Activated CD8-positive, alpha-beta T cell treated with anti-CD3 and anti-CD28 coated beads, Interleukin-2, amount 10 ng/mL, durations not matched to agents 7 days and 5 days (primary cell): ENCODE data around the gene FAM162A. TPM values are rescaled to one million over a fixed set of nuclear protein-coding genes. Genes with fewer than 3 reads are reported as not detected.

Experiments
- ATAC-seq: fragments of 150-1000 bp; cut with Tn5 transposase; one replicate; pipeline ENCODE4 v1.10.0; 2021; ENCODE audit warnings: moderate library complexity
- CTCF ChIA-PET: fragments of 350-600 bp; sonication (Branson Sonifier 250); formaldehyde crosslinking; loops from one replicate; lab custom pipeline; 2021; ENCODE audit warnings: antibody characterized with exemption; lab: Charles Lee
- POLR2A ChIA-PET: fragments of 350-600 bp; sonication (Branson Sonifier 250); formaldehyde crosslinking; loops from one replicate; lab custom pipeline; 2021; ENCODE audit warnings: antibody characterized with exemption; lab: Charles Lee
- DNase-seq: peaks from one replicate; pipeline ENCODE4 v3.0.0-alpha.2; 2020
- H3K27ac Mint-ChIP-seq: one replicate; pipeline ENCODE4 v1.8.0; 2021; ENCODE audit warnings: mild to moderate bottlenecking, mixed read lengths
- H3K27me3 Mint-ChIP-seq: one replicate; pipeline ENCODE4 v1.8.0; 2021; ENCODE audit warnings: low read depth, mixed read lengths
- H3K36me3 Mint-ChIP-seq: one replicate; pipeline ENCODE4 v1.8.0; 2021; ENCODE audit warnings: low read depth, mixed read lengths
- H3K4me1 Mint-ChIP-seq: one replicate; pipeline ENCODE4 v1.8.0; 2021; ENCODE audit warnings: low read depth, mixed read lengths
- H3K4me3 Mint-ChIP-seq: one replicate; pipeline ENCODE4 v1.8.0; 2021; ENCODE audit warnings: mild to moderate bottlenecking, mixed read lengths
- H3K9me3 Mint-ChIP-seq: one replicate; pipeline ENCODE4 v1.8.0; 2022; ENCODE audit warnings: mixed read lengths; ENCODE audit not compliant: insufficient read depth
- total RNA-seq, 2 experiments: library from RNA; stranded (reverse); gene quantifications; one replicate each; pipeline ENCODE4 v1.2.3, GENCODE V29; 2021

Gene FAM162A
- total RNA-seq, 2 experiments from 2014 or later: 78.0 to 78.4 TPM

GRCh38 chr3:122403489-122403888, 19.5 kb downstream of the FAM162A start:
- no peak for ATAC-seq
- Mint-ChIP-seq H3K36me3 (peaks cover 34% of the 10 kb centered on the region), H3K27me3 (no peaks in the 10 kb centered on the region), H3K4me3 (no peak overlapping the region), H3K9me3 (no peaks in the 10 kb centered on the region), H3K4me1 (no peaks in the 10 kb centered on the region), H3K27ac (no peak overlapping the region)
- DNase-seq: no peak
- ChIA-PET CTCF (interaction anchor here (2.8 kb wide), 1 partner anchor 10 kb away, joined by 10 read pairs; no protein-coding TSS in a partner anchor), POLR2A (no interaction called here)

DNA sequence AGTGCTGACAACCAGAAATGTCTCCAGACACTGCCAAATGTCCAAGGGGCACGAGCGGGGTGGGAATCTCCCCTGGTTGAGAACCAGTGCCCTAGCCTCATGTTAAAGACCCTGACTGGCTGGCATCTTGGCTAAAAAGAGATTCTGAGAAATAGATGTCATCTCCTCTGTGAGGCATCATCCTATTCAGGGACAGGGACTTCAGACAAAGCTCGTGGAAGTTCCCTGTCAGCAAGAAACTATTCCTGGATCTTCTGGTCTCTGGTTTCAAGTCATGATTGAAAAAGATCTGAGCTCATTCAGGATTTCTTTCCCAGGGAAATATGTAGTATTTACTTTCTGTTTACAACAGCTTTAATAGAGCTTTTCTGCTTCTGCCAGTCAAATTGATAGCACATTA, 21.0 kb downstream of the FAM162A start:
- ChIA-PET POLR2A (interaction anchor here (1.3 kb wide), 1 partner anchor 11 kb away, joined by 4 read pairs; the partner anchor contains the start of gene WDR5B), CTCF (interaction anchor here (0.8 to 1.0 kb wide), 2 partner anchors 12 to 21 kb away, joined by 3 to 5 read pairs; partner anchors contain the start of gene FAM162A)
- no peak overlapping the region for H3K27ac Mint-ChIP-seq
- no peak overlapping the region for H3K4me3 Mint-ChIP-seq
- DNase-seq (no peak), ATAC-seq (no peak)
- no peaks in the 10 kb centered on the region for H3K27me3 Mint-ChIP-seq
- peaks cover 37% of the 10 kb centered on the region for H3K36me3 Mint-ChIP-seq
- no peaks in the 10 kb centered on the region for H3K9me3 Mint-ChIP-seq
- H3K4me1 Mint-ChIP-seq: no peaks in the 10 kb centered on the region

GRCh38 chr3:122406198-122406597, 22.2 kb downstream of the FAM162A start:
- Mint-ChIP-seq H3K36me3 (peaks cover 40% of the 10 kb centered on the region), H3K4me1 (no peaks in the 10 kb centered on the region), H3K27ac (no peak overlapping the region), H3K4me3 (no peak overlapping the region), H3K9me3 (no peaks in the 10 kb centered on the region), H3K27me3 (no peaks in the 10 kb centered on the region)
- no peak for DNase-seq
- ChIA-PET POLR2A (no interaction called here), CTCF (interaction anchor here (1.2 to 1.3 kb wide), 2 partner anchors 13 to 22 kb away, joined by 3 to 6 read pairs; partner anchors contain the start of gene FAM162A)
- no peak for ATAC-seq

GRCh38 chr3:122407946-122408345, 24.0 kb downstream of the FAM162A start:
- H3K27ac Mint-ChIP-seq: no peak overlapping the region
- peaks cover 45% of the 10 kb centered on the region for H3K36me3 Mint-ChIP-seq
- ATAC-seq (no peak), DNase-seq (no peak)
- ChIA-PET POLR2A (interaction anchor here (1.0 kb wide), 1 partner anchor 8 kb away, joined by 4 read pairs; no protein-coding TSS in a partner anchor), CTCF (interaction anchor here (0.8 to 4.8 kb wide), 7 partner anchors 8 to 126 kb away, joined by 3 to 23 read pairs (median 4); partner anchors contain the start of genes FAM162A and WDR5B)
- H3K4me3 Mint-ChIP-seq: no peak overlapping the region
- no peaks in the 10 kb centered on the region for H3K9me3 Mint-ChIP-seq
- peaks cover 11% of the 10 kb centered on the region for H3K4me1 Mint-ChIP-seq
- H3K27me3 Mint-ChIP-seq: no peaks in the 10 kb centered on the region

DNA sequence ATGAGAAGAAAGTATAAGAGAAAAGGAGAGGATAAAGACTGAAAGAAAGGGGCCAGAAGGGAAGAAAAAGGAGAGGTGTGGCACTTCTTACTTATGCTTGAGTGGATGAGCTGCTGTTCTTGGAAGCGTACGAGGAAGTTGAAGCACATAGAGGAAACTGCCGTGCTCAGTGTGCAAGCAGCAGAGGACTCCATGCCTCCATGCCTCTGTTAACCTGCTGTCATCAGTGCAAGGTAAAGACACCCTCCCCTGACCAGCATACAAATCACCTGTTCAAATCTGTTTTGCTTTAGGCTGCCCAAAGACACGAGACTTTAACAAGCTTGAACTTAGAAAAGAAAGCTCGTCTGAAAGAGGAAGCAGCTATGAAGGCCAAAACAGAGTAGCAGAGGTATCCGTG, 25.5 kb downstream of the FAM162A start:
- peaks cover 24% of the 10 kb centered on the region for H3K4me1 Mint-ChIP-seq
- peak overlapping the region; percentile 17 for H3K27ac Mint-ChIP-seq
- CTCF ChIA-PET: interaction anchor here (0.8 to 4.8 kb wide), 3 partner anchors 16 to 24 kb away, joined by 3 to 23 read pairs (median 23); partner anchors contain the start of gene FAM162A
- H3K4me3 Mint-ChIP-seq: no peak overlapping the region
- peaks cover 46% of the 10 kb centered on the region for H3K36me3 Mint-ChIP-seq
- H3K9me3 Mint-ChIP-seq: no peaks in the 10 kb centered on the region
- ATAC-seq (no peak), DNase-seq (no peak)
- POLR2A ChIA-PET: interaction anchor here (0.5 kb wide), 1 partner anchor 60 kb away, joined by 3 read pairs; no protein-coding TSS in a partner anchor
- no peaks in the 10 kb centered on the region for H3K27me3 Mint-ChIP-seq

GRCh38 chr3:122410111-122410510, 26.1 kb downstream of the FAM162A start:
- H3K4me1 Mint-ChIP-seq: peaks cover 30% of the 10 kb centered on the region
- H3K27ac Mint-ChIP-seq: no peak overlapping the region
- H3K4me3 Mint-ChIP-seq: no peak overlapping the region
- POLR2A ChIA-PET: no interaction called here
- H3K27me3 Mint-ChIP-seq: no peaks in the 10 kb centered on the region
- H3K9me3 Mint-ChIP-seq: no peaks in the 10 kb centered on the region
- peaks cover 51% of the 10 kb centered on the region for H3K36me3 Mint-ChIP-seq
- no peak for DNase-seq
- CTCF ChIA-PET: interaction anchor here (0.8 to 4.8 kb wide), 3 partner anchors 17 to 25 kb away, joined by 3 to 23 read pairs (median 23); partner anchors contain the start of gene FAM162A
- no peak for ATAC-seq

DNA sequence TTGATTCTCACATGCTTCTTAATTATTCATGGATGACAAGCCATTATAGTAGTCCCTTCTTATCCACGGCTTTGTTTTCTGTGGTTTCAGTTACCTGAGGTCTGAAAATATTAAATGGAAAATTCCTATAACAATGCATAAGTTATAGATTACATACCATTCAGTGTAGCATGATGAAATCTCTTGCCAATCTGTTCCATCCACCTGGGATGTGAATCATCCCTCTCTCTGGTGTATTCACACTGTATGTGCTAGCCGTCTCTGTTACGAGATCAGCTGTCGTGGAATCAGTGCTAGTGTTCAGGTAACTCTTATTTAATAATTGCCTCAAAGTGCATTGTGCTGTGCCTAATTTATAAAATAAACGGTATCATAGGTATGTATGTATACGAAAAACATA, 26.7 kb downstream of the FAM162A start:
- ATAC-seq: no peak
- CTCF ChIA-PET: interaction anchor here (3.3 to 4.8 kb wide), 2 partner anchors 17 to 25 kb away, joined by 23 read pairs; partner anchors contain the start of gene FAM162A
- Mint-ChIP-seq H3K27ac (no peak overlapping the region), H3K4me3 (no peak overlapping the region), H3K4me1 (peaks cover 33% of the 10 kb centered on the region), H3K27me3 (no peaks in the 10 kb centered on the region), H3K9me3 (no peaks in the 10 kb centered on the region), H3K36me3 (peaks cover 52% of the 10 kb centered on the region)
- POLR2A ChIA-PET: no interaction called here
- no peak for DNase-seq

GRCh38 chr3:122414391-122414790, 30.4 kb downstream of the FAM162A start:
- ATAC-seq (no peak), DNase-seq (no peak)
- no peaks in the 10 kb centered on the region for H3K27me3 Mint-ChIP-seq
- peak overlapping the region; percentile 99 for H3K27ac Mint-ChIP-seq
- ChIA-PET CTCF (interaction anchor here (3.0 to 5.0 kb wide), 3 partner anchors 22 to 265 kb away, joined by 22 to 50 read pairs (median 23); partner anchors contain the start of genes FAM162A, MIX23 and PARP14), POLR2A (interaction anchor here (3.6 kb wide), 1 partner anchor 30 kb away, joined by 33 read pairs; the partner anchor contains the start of genes FAM162A and MIX23)
- peaks cover 51% of the 10 kb centered on the region for H3K4me1 Mint-ChIP-seq
- H3K9me3 Mint-ChIP-seq: no peaks in the 10 kb centered on the region
- peak overlapping the region; percentile 96 for H3K4me3 Mint-ChIP-seq
- peaks cover 41% of the 10 kb centered on the region for H3K36me3 Mint-ChIP-seq

- CTCF ChIA-PET: interaction anchor here (1.2 to 5.0 kb wide), 6 partner anchors 7 to 264 kb away, joined by 3 to 50 read pairs (median 15); partner anchors contain the start of genes FAM162A, MIX23 and PARP14
- Mint-ChIP-seq H3K4me1 (peaks cover 51% of the 10 kb centered on the region), H3K9me3 (no peaks in the 10 kb centered on the region), H3K36me3 (peaks cover 40% of the 10 kb centered on the region), H3K4me3 (peak overlapping the region; percentile 96), H3K27me3 (no peaks in the 10 kb centered on the region), H3K27ac (peak overlapping the region; percentile 99)
- DNase-seq (peak; percentile 70), ATAC-seq (peak; percentile 58)
- POLR2A ChIA-PET: interaction anchor here (0.6 to 3.6 kb wide), 12 partner anchors 10 to 870 kb away, joined by 3 to 33 read pairs (median 6); partner anchors contain the start of genes DTX3L, FAM162A, KPNA1 and MIX23
These were observed 31.2 kb downstream of the FAM162A start for GRCh38 chr3:122415104-122415744.

DNA sequence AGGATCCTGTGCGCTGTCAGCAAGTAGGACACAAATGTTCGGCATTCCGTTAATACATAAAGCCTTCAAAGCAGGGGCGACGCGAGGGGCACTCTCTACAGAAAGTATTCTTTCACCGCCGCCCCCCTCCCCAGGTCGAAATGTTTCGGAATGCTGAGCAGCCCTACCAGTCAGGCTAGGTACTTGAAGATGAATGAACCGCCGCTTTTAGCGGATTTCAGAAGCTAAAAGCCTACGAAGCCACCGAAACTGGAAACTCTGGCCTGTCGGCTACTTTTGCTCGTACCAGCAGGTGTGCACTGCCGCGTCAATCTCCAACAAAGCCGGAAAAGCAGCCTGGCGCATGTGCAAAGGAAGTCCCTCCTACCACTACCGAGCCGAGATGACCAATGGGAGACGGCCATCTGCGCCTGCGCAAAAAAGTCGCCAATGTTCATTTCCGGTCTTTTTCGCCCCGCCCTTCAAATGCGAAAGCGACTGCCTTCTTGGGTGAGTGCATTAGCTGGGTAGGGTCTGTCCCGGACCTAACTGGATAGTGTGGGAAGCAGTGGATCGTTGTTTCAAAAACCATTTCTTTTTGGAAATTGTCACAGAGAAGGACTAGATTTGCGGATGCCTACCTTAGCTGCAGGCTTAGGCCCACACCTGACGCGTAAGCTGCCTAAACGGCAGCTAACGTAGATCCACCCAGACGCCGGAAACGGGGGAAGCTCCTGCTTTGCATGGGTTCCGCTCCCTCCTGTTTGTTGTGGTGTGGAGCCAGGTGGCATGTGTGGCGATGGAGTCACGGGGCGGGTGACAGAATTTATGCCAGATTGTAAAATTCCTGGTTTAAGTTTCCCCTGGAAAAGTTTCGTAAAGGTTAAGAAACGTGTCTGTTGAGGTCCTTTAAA, 32.0 kb downstream of the FAM162A start, which contains the start of gene WDR5B:
WDR5B (minus strand) TSS at position 301 of the 893 bp plus-strand sequence. CDS start 534 bp downstream, outside the sequence.
- ChIA-PET CTCF (interaction anchor here (0.6 to 5.0 kb wide), 14 partner anchors 8 to 869 kb away, joined by 3 to 50 read pairs (median 4); partner anchors contain the start of genes FAM162A, MIX23 and PARP14), POLR2A (interaction anchor here (0.6 to 3.6 kb wide), 19 partner anchors 8 to 871 kb away, joined by 3 to 33 read pairs (median 4); partner anchors contain the start of genes DTX3L, FAM162A, KPNA1 and MIX23)
- DNase-seq: peak; percentile 99
- H3K27me3 Mint-ChIP-seq: no peaks in the 10 kb centered on the region
- peaks cover 39% of the 10 kb centered on the region for H3K36me3 Mint-ChIP-seq
- peak within 1 kb of the TSS; percentile 99 for H3K27ac Mint-ChIP-seq
- H3K4me3 Mint-ChIP-seq: peak within 1 kb of the TSS; percentile 96
- ATAC-seq: peak; percentile 94
- H3K9me3 Mint-ChIP-seq: no peaks in the 10 kb centered on the region
- peaks cover 51% of the 10 kb centered on the region for H3K4me1 Mint-ChIP-seq
